Mesothelial cell of epicardium (in vitro differentiated cells): ENCODE data around the gene LDHB. TPM values are rescaled to one million over a fixed set of nuclear protein-coding genes. Genes with fewer than 3 reads are reported as not detected.

Experiments
- DNase-seq, 2 experiments: peaks; one replicate each; pipeline ENCODE4 v3.0.0; 2021; ENCODE audit warnings: low spot score in 2 of 2; ENCODE audit not compliant: unreplicated experiment in 2 of 2
- H3K27ac Mint-ChIP-seq: 2 replicates; pipeline ENCODE4 v1.8.0; 2021; ENCODE audit warnings: mixed read lengths
- H3K27me3 Mint-ChIP-seq: 2 replicates; pipeline ENCODE4 v1.8.0; 2021; ENCODE audit warnings: low read depth, mixed read lengths
- H3K36me3 Mint-ChIP-seq: 2 replicates; pipeline ENCODE4 v1.8.0; 2021; ENCODE audit warnings: mixed read lengths
- H3K4me1 Mint-ChIP-seq: 2 replicates; pipeline ENCODE4 v1.8.0; 2021; ENCODE audit warnings: mixed read lengths
- H3K4me3 Mint-ChIP-seq: 2 replicates; pipeline ENCODE4 v1.8.0; 2021; ENCODE audit warnings: mild to moderate bottlenecking, moderate library complexity, mixed read lengths
- H3K9me3 Mint-ChIP-seq: 2 replicates; pipeline ENCODE4 v1.8.0; 2021; ENCODE audit warnings: mixed read lengths
- CTCF ChIP-seq: fragments of 200-600 bp; sonication (generic); IDR thresholded peaks from one replicate; pipeline ENCODE4 v1.5.0; 2021; ENCODE audit warnings: antibody characterized with exemption; ENCODE audit not compliant: unreplicated experiment
- total RNA-seq: library from RNA; stranded (reverse); gene quantifications from 3 replicates; pipeline ENCODE4 v1.2.1, GENCODE V29; 2021

Gene LDHB
- total RNA-seq, 1 donor from 2014 or later = 508 TPM

- H3K9me3 Mint-ChIP-seq = no peaks in the 10 kb centered on the region
- H3K27ac Mint-ChIP-seq = peak overlapping the region; percentile 99
- TF ChIP-seq CTCF = no peak
- peaks cover 21% of the 10 kb centered on the region for H3K4me1 Mint-ChIP-seq
- no peak for DNase-seq
- peaks cover 9% of the 10 kb centered on the region for H3K36me3 Mint-ChIP-seq
- peaks cover 22% of the 10 kb centered on the region for H3K27me3 Mint-ChIP-seq
- H3K4me3 Mint-ChIP-seq = peak overlapping the region; percentile 99
These were observed 727 bp downstream of the LDHB start for GRCh38 chr12:21656905-21657325.

GRCh38 chr12:21655591-21655990 lies 2.1 kb downstream of the LDHB start:
- Mint-ChIP-seq H3K27me3 (peaks cover 16% of the 10 kb centered on the region), H3K36me3 (peaks cover 14% of the 10 kb centered on the region), H3K9me3 (no peaks in the 10 kb centered on the region), H3K4me1 (peaks cover 30% of the 10 kb centered on the region), H3K27ac (peak overlapping the region; percentile 24), H3K4me3 (peak overlapping the region; percentile 99)
- no peak for DNase-seq
- TF ChIP-seq CTCF = no peak

- no peaks in the 10 kb centered on the region for H3K27me3 Mint-ChIP-seq
- H3K9me3 Mint-ChIP-seq = no peaks in the 10 kb centered on the region
- H3K4me3 Mint-ChIP-seq = no peak overlapping the region
- no peak for TF ChIP-seq CTCF
- H3K36me3 Mint-ChIP-seq = peaks cover 33% of the 10 kb centered on the region
- H3K27ac Mint-ChIP-seq = no peak overlapping the region
- H3K4me1 Mint-ChIP-seq = peaks cover 27% of the 10 kb centered on the region
- DNase-seq = no peak
These were observed 5.8 kb downstream of the LDHB start for GRCh38 chr12:21651821-21652220.

- Mint-ChIP-seq H3K27ac (no peak overlapping the region), H3K4me3 (no peak overlapping the region), H3K4me1 (peaks cover 21% of the 10 kb centered on the region)
These were observed 6.6 kb downstream of the LDHB start for GRCh38 chr12:21650997-21651396.

GRCh38 chr12:21649034-21649433 lies 8.6 kb downstream of the LDHB start:
- no peak overlapping the region for H3K4me3 Mint-ChIP-seq
- peaks cover 48% of the 10 kb centered on the region for H3K36me3 Mint-ChIP-seq
- DNase-seq = no peak
- no peaks in the 10 kb centered on the region for H3K27me3 Mint-ChIP-seq
- H3K9me3 Mint-ChIP-seq = no peaks in the 10 kb centered on the region
- no peak overlapping the region for H3K27ac Mint-ChIP-seq
- peaks cover 11% of the 10 kb centered on the region for H3K4me1 Mint-ChIP-seq
- no peak for TF ChIP-seq CTCF

More at GRCh38 chr12:21650997-21651396, 6.6 kb downstream of the LDHB start:
- DNase-seq = no peak
- no peak for TF ChIP-seq CTCF
- H3K36me3 Mint-ChIP-seq = peaks cover 36% of the 10 kb centered on the region
- no peaks in the 10 kb centered on the region for H3K27me3 Mint-ChIP-seq
- no peaks in the 10 kb centered on the region for H3K9me3 Mint-ChIP-seq

GRCh38 chr12:21648378-21648777 lies 9.3 kb downstream of the LDHB start:
- TF ChIP-seq CTCF = no peak
- no peaks in the 10 kb centered on the region for H3K9me3 Mint-ChIP-seq
- H3K27ac Mint-ChIP-seq = no peak overlapping the region
- no peaks in the 10 kb centered on the region for H3K27me3 Mint-ChIP-seq
- H3K4me3 Mint-ChIP-seq = no peak overlapping the region
- peaks cover 49% of the 10 kb centered on the region for H3K36me3 Mint-ChIP-seq
- DNase-seq = no peak
- peaks cover 11% of the 10 kb centered on the region for H3K4me1 Mint-ChIP-seq
